GM23338 (cell line): Measurements from ENCODE around the gene BTBD9.
"Not testable (repeated sequence)": the region's sequence is repeated elsewhere in the genome, so short reads cannot be mapped to it uniquely, and the experiment has no call there.

Source experiments
- CREB1 ChIP-seq: fragments of 250-450 bp; sonication (Bioruptor Pico); IDR thresholded peaks from 2 replicates; pipeline ENCODE4 v1.5.0; 2020; ENCODE audit warnings: low read depth, mild to moderate bottlenecking, moderate library complexity
- EZH2 ChIP-seq: fragments of 200-600 bp; sonication (generic); IDR thresholded peaks from one replicate; pipeline ENCODE4 v1.8.0; 2017; ENCODE audit warnings: antibody characterized with exemption, mild to moderate bottlenecking, low read depth; ENCODE audit not compliant: unreplicated experiment
- JUNB ChIP-seq: IDR thresholded peaks from one replicate; pipeline ENCODE4 v1.6.1; 2016; ENCODE audit warnings: antibody characterized with exemption; ENCODE audit not compliant: unreplicated experiment
- POLR2AphosphoS5 ChIP-seq: IDR thresholded peaks from 2 replicates; pipeline ENCODE4 v1.6.1; 2016; ENCODE audit warnings: antibody characterized with exemption, low read depth
- ZNF114 ChIP-seq: fragments of 250-450 bp; sonication (Bioruptor Pico); IDR thresholded peaks from 2 replicates; pipeline ENCODE4 v1.5.0; 2020; ENCODE audit warnings: mild to moderate bottlenecking, moderate library complexity
- TF ChIP-seq, protein P1 (sequence below), 2 experiments: fragments of 200-600 bp in 1 of 2; sonication (generic) in 1 of 2; conservative IDR thresholded peaks; 2 replicates each; pipeline versions ENCODE4 v1.5.1 to v1.6.1; 2016 to 2017; ENCODE audit warnings: antibody characterized with exemption in 2 of 2, low read depth in 2 of 2, mild to moderate bottlenecking in 2 of 2, moderate library complexity in 1 of 2
- TF ChIP-seq, protein P2 (sequence below): fragments of 250-450 bp; sonication (Bioruptor Pico); IDR thresholded peaks from 2 replicates; pipeline ENCODE4 v1.5.0; 2020; ENCODE audit warnings: mild to moderate bottlenecking, moderate library complexity

DNA sequence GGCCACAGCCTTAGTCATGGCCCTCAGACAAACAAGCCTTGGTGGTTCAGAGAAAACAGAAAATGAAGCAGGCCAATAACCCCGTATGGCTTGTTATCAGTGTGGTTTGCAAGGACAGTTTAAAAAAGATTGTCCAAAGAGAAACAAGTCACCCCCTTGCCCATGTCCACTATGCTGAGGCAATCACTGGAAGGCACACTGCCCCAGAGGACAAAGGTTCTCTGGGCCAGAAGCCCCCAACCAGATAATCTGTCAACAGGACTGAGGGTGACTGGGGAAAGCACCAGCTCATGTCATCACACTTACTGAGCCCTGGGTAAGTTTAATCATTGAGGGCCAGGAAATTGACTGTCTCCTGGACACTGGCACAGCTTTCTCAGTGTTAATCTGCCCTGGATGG, 20.4 kb downstream of the BTBD9 start:
- TF ChIP-seq, protein P1, sequence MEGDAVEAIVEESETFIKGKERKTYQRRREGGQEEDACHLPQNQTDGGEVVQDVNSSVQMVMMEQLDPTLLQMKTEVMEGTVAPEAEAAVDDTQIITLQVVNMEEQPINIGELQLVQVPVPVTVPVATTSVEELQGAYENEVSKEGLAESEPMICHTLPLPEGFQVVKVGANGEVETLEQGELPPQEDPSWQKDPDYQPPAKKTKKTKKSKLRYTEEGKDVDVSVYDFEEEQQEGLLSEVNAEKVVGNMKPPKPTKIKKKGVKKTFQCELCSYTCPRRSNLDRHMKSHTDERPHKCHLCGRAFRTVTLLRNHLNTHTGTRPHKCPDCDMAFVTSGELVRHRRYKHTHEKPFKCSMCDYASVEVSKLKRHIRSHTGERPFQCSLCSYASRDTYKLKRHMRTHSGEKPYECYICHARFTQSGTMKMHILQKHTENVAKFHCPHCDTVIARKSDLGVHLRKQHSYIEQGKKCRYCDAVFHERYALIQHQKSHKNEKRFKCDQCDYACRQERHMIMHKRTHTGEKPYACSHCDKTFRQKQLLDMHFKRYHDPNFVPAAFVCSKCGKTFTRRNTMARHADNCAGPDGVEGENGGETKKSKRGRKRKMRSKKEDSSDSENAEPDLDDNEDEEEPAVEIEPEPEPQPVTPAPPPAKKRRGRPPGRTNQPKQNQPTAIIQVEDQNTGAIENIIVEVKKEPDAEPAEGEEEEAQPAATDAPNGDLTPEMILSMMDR (conservative IDR thresholded peaks at IDR 0.05; ENCODE audit: low read depth in 2 of 2): not testable (repeated sequence)
- not testable (repeated sequence) for TF ChIP-seq CREB1 (CRISPR knock-in tag); EZH2; POLR2AphosphoS5; ZNF114 (CRISPR knock-in tag); JUNB
- TF ChIP-seq, protein P2, sequence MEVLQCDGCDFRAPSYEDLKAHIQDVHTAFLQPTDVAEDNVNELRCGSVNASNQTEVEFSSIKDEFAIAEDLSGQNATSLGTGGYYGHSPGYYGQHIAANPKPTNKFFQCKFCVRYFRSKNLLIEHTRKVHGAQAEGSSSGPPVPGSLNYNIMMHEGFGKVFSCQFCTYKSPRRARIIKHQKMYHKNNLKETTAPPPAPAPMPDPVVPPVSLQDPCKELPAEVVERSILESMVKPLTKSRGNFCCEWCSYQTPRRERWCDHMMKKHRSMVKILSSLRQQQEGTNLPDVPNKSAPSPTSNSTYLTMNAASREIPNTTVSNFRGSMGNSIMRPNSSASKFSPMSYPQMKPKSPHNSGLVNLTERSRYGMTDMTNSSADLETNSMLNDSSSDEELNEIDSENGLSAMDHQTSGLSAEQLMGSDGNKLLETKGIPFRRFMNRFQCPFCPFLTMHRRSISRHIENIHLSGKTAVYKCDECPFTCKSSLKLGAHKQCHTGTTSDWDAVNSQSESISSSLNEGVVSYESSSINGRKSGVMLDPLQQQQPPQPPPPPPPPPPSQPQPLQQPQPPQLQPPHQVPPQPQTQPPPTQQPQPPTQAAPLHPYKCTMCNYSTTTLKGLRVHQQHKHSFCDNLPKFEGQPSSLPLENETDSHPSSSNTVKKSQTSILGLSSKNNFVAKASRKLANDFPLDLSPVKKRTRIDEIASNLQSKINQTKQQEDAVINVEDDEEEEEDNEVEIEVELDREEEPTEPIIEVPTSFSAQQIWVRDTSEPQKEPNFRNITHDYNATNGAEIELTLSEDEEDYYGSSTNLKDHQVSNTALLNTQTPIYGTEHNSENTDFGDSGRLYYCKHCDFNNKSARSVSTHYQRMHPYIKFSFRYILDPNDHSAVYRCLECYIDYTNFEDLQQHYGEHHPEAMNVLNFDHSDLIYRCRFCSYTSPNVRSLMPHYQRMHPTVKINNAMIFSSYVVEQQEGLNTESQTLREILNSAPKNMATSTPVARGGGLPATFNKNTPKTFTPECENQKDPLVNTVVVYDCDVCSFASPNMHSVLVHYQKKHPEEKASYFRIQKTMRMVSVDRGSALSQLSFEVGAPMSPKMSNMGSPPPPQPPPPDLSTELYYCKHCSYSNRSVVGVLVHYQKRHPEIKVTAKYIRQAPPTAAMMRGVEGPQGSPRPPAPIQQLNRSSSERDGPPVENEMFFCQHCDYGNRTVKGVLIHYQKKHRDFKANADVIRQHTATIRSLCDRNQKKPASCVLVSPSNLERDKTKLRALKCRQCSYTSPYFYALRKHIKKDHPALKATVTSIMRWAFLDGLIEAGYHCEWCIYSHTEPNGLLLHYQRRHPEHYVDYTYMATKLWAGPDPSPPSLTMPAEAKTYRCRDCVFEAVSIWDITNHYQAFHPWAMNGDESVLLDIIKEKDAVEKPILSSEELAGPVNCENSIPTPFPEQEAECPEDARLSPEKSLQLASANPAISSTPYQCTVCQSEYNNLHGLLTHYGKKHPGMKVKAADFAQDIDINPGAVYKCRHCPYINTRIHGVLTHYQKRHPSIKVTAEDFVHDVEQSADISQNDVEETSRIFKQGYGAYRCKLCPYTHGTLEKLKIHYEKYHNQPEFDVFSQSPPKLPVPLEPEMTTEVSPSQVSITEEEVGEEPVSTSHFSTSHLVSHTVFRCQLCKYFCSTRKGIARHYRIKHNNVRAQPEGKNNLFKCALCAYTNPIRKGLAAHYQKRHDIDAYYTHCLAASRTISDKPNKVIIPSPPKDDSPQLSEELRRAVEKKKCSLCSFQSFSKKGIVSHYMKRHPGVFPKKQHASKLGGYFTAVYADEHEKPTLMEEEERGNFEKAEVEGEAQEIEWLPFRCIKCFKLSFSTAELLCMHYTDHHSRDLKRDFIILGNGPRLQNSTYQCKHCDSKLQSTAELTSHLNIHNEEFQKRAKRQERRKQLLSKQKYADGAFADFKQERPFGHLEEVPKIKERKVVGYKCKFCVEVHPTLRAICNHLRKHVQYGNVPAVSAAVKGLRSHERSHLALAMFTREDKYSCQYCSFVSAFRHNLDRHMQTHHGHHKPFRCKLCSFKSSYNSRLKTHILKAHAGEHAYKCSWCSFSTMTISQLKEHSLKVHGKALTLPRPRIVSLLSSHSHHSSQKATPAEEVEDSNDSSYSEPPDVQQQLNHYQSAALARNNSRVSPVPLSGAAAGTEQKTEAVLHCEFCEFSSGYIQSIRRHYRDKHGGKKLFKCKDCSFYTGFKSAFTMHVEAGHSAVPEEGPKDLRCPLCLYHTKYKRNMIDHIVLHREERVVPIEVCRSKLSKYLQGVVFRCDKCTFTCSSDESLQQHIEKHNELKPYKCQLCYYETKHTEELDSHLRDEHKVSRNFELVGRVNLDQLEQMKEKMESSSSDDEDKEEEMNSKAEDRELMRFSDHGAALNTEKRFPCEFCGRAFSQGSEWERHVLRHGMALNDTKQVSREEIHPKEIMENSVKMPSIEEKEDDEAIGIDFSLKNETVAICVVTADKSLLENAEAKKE: not testable (repeated sequence)
